Suppressor macrophage treated with lipopolysaccharide for 1 hour (primary cell): ENCODE results near the gene FSTL4.

Experiments
- DNase-seq, 3 donors: peaks; one replicate each; pipeline ENCODE4 v3.0.0-alpha.2; 2020 to 2022

The FSTL4 gene

GRCh38 chr5:133423011-133423617, 189.2 kb downstream of the FSTL4 start:
- DNase-seq = no peak

- no peak for DNase-seq
These were observed 190.5 kb downstream of the FSTL4 start for GRCh38 chr5:133421806-133422205.

GRCh38 chr5:133421394-133421793, 190.9 kb downstream of the FSTL4 start:
- DNase-seq = peak; percentile 22 to 65 (median 56)

GRCh38 chr5:133420440-133421301, 191.7 kb downstream of the FSTL4 start:
- no peak for DNase-seq

GRCh38 chr5:133415906-133416305, 196.4 kb downstream of the FSTL4 start:
- DNase-seq = no peak

GRCh38 chr5:133415506-133415905, 196.8 kb downstream of the FSTL4 start:
- DNase-seq = no peak

GRCh38 chr5:133412661-133413060, 199.7 kb downstream of the FSTL4 start:
- DNase-seq = no peak

- no peak for DNase-seq
These were observed 202.0 kb downstream of the FSTL4 start for GRCh38 chr5:133410335-133410828.

GRCh38 chr5:133409210-133409674, 203.1 kb downstream of the FSTL4 start:
- no peak for DNase-seq

- DNase-seq = no peak
These were observed 204.0 kb downstream of the FSTL4 start for GRCh38 chr5:133408322-133408721.

GRCh38 chr5:133406977-133407632, 205.2 kb downstream of the FSTL4 start:
- no peak for DNase-seq

GRCh38 chr5:133406208-133406976, 205.9 kb downstream of the FSTL4 start:
- no peak for DNase-seq

- DNase-seq = no peak
These were observed 206.9 kb downstream of the FSTL4 start for GRCh38 chr5:133405275-133406034.

- peak; percentile 28 to 33 (median 29) for DNase-seq
These were observed 207.6 kb downstream of the FSTL4 start for GRCh38 chr5:133404724-133405123.

- DNase-seq = no peak
These were observed 208.5 kb downstream of the FSTL4 start for GRCh38 chr5:133403741-133404364.

GRCh38 chr5:133402775-133403174, 209.6 kb downstream of the FSTL4 start:
- no peak for DNase-seq

- no peak for DNase-seq
These were observed 210.5 kb downstream of the FSTL4 start for GRCh38 chr5:133401731-133402347.

GRCh38 chr5:133400831-133401351, 211.4 kb downstream of the FSTL4 start:
- DNase-seq = no peak

- DNase-seq = no peak
These were observed 212.2 kb downstream of the FSTL4 start for GRCh38 chr5:133400120-133400519.

- no peak for DNase-seq
These were observed 213.0 kb downstream of the FSTL4 start for GRCh38 chr5:133399247-133399891.
